Measurements from ENCODE around the gene GFOD1.

The GFOD1 gene, protein sequence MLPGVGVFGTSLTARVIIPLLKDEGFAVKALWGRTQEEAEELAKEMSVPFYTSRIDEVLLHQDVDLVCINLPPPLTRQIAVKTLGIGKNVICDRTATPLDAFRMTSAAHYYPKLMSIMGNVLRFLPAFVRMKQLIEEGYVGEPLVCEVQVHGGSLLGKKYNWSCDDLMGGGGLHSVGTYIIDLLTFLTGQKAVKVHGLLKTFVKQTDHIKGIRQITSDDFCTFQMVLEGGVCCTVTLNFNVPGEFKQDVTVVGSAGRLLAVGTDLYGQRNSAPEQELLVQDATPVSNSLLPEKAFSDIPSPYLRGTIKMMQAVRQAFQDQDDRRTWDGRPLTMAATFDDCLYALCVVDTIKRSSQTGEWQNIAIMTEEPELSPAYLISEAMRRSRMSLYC

DNA sequence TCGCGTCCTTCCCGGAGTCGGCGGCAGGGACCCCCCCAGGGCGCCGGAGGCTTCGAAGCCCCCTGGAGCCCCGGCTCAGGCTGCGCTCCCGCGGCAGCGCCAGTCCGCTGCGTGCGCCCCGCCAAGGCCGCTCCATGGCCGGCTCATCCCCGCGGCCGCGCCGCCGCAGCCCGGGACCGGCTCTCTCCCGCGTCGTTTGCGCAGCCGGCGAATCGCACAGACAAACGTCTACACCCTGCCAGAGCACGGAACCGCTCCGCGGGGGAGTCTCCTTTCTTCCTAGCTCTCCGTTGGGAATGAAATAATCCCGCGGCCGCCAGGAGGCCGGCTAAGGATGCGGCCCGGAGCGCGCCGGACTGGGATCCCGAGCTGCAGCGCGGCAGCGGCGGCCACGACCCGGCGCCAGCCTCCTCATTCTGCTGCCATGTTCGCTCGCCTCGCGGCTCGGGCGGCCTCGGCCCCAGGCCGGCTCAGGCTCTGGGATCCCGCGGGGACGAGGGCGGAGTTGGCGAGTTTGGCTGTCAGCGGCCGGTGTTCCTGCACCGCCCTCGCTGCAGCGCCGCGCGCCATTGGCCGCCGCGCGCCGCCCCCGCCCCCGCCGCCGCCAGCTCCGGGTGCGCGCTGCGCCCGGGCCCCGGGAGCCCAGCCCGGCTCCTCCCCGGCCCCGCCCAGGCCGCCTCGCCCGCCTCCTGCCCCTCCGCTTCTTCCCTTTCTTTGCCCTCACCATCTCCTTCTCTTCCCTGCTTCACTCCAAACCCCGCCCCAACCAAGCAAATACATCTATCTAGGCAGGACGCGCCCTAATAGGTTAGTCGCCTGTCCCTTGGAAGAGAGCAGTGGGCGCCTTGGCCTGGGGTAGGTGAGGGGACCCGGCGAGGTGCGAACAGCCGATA, at the start of gene GFOD1:
Gene GFOD1 (minus strand): TSS at position 479 of the 893 bp plus-strand sequence. CDS start 710 bp downstream, outside the sequence.
- DNase-seq = peak; percentile 88 to 91

DNA sequence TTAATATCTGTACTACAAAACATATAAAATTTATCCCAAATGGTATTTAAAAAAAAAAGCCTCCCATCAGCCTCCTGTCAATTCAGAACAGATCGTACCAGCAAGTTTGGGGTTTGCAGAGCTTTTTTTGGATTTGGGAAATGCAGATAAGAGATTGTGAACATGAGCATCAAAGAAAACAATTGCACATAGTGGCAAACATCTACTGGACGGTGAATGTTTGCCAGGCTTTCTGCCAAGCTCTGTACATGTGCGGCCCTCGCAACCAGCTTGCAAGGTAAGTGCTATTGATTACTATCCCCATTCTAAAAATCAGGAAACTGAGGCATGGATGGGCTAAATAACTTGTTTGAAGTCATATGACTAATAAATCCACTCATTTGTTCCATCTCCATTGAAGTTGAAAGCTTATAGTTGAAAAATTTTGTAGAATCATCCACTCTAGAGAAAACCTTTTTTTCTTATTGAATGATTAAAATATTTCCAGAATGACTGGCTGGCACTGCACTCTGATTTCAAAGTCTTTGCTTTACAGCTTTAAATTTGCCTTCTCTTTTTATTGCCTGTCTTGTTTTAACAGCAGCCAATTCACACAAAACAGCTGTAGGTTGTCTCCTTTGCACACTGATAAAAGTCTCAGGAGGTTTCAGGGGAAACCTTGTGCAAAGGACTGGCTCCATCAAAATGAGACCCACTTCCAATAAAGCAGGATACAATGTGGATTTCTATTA, 49.6 kb upstream of the GFOD1 start:
- no peak for DNase-seq

DNA sequence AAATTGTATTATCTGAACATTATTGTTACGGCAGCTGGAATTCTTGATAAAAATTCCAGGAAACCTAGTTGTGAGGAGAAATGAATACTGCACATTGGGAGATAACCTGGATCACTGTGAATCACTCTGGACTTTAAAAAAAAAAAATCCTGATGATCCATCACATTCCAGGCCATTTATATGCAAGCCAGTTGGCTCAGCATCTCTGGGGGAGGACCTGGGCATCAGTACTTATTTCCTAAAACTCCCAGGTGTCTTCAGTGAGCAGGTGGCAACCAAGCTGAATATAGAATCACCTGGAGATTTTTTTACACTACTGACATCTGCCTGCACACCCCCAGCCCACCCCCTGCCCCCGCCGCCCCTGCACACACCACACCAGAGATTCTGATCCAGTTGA, 47.9 kb upstream of the GFOD1 start:
- no peak for DNase-seq

DNA sequence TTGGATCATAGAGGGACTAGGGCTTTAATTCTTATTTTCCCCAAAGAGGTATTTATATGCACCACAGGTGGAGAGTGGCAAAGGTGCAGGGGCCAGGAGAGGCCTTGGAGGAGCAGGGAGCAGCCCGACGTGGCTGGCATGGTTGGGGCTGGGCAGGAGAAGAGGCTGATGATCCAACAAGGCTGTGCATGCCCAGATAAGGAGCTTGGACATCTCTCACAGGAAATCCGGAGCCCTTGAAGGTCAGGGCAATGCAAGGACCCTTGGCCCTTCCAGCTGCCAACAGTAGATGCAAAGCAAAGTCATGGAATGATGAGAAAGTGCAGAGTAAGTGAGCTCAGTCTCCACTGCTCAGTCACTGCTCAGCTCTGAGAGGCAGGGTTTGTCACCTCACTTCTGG, 47.1 kb upstream of the GFOD1 start:
- DNase-seq = no peak

DNA sequence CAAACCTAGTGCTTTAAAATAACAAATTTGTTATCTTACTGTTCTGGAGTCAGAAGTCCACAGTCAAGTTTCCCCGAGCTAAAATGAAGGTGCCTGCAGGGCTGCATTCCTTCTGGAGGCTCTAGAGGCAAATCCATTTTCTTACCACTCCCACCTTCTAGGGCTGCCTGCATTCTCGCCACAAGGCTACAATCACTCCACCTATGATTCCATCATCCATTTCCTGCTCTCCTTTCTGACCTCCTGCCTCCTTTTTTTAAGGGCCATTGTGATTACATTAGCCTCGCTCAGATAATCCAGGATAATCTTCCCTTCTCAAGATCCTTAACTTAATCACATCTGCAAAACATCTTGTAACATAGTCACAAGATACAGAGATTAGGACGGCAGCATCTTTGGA, 44.6 kb upstream of the GFOD1 start:
- DNase-seq = no peak

DNA sequence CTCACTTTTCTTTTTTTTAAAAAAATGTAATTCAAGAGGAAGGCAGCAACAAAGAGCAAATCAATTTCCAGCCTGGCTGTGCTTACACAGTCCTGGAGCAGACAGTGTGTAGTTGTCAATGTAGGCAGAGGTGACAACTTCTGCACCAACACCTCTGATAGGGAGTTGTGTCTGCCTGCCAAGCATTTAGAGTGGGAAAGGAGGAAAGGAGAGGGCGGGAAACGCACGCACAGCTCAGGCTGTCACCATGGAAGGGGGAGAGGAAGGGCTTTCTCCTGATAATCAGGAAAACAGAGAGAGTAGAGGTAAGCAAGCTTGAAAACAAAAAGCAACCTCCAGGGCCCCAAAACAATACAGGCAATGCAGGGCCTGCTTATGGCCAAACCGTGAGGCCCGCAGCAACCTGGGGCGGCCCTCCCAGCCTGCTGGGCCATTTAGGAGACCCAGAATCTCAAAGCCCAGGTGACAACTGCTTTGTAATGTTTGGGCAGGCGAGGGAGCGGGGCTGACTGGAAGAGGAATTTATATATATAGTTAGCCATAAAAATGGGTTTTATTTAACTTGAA, 41.5 kb upstream of the GFOD1 start:
- peak in 1 of 2 experiments; percentile 21 for DNase-seq

DNA sequence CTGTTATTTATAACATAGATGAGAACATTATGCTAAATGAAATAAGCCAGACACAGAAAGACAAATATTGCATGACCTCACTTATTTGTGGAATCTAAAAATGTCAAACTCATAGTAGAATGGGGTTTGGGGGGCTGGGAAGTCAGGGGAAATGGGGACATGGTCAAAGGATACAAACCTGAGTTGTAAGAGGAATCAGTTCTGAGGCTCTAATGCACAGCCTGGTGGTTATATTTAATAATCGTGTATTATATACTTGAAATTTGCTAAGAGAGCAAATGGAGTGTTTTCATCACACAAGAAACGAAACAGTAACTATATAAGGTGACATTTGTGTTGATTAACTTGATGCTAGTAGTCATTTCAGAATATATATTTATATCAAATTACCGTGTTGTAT, 40.8 kb upstream of the GFOD1 start:
- DNase-seq = peak; percentile 4 to 12

DNA sequence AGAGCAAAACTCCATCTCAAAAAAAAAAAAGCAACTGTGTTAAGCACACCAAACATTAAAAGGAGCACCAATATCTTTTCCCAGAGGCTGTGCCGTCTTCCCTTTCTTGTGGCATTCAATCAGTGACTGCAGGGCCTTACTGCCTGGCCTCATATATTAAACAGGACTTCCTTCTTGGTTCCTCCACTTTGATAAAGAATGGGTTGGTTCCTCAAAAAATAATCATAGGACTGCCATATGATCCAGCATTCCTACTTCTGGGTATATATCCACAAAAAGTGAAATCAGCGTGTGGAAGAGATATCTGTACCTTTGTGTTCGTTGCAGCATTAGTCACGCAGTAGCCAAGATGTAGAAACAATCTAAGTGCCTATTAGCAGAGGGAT, 40.3 kb upstream of the GFOD1 start:
- DNase-seq = no peak

DNA sequence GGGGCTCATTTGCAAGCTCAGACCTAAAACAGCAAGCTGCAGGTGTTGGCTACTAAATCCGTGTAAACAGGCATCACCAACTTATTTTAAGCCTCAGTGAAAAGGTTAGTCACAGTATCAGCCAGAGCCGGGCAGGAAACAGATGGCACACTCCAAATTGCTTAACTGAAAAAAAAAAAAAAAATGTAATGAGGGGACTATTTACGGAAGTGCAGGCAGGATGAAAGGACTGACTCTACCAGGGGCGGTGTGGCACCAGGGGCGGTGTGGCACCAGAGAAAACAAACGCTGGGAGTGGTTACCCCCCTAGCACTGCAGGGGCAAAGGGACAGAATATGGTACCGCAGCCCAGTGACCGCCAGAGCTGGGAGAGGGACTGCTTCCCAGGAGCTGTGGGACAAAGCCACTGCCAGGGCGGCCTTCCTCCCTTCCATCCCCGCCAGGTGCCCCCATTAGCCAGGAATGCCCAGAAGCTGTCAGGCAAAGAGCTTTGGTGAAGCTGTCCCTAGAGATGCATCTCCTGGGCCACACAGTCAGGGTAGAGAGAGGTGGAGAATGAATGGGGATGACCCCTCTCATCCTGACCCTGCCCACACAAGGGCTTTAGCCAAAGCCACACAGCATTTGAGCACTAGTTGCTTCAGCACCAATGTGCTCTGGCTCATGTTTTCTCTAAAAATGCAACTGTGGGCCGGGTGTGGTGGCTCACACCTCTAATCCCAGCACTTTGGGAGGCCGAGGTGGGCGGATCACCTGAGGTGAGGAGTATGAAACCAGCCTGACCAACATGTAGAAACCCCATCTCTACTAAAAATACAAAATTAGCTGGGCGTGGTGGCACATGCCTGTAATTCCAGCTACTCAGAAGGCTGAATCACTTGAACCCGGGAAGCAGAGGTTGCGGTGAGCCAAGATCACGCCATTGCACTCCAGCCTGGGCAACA, 39.6 kb upstream of the GFOD1 start:
- peak; percentile 83 to 93 for DNase-seq

DNA sequence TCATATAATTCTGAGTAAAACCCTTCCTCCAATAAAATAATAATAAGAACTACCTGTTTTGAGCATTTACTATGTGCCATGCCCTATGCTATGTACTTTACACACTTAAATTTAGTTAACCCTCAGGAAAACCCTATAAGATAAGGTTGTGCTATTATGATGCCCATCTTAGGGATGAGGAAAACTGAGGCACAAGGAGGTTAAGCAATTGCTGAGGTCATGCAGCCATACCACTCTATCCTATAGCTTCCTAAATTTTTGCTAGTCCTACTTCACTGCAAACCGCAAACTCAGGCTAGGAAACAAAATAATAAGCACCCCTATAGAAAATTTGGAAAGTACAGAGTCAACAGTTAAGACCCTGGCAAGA, 38.9 kb upstream of the GFOD1 start:
- DNase-seq = no peak

DNA sequence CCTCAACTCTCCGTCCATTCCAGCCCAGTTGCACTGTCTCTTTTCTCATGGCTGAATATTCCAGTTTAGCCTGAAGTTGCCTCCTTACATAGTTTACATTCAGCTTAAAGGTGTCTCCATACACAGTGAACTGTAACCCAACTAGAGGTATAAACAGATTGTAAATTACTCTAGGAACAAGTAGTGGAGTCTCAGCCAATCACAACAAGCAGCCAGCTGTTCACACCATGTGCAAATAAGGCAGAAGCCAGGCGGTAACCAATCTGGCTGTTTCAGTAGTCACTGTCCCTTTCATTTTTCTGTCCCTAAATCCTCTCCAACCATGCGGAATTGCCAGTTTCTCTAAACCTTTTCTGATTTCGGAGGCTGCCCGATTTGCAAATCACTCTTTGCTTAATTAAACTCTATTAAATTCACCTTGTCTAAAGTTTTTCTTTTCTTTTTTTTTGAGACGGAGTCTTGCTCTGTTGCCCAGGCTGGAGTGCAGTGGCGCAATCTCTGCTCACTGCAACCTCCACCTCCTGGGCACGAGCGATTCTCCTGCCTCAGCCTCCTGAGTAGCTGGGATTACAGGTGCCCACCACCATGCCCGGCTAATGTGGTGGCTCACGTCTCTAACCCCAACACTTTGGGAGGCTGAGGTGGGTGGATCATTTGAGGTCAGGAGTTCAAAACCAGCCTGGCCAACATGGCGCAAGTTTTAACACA, 37.6 kb upstream of the GFOD1 start:
- peak in 1 of 2 experiments; percentile 45 for DNase-seq

DNA sequence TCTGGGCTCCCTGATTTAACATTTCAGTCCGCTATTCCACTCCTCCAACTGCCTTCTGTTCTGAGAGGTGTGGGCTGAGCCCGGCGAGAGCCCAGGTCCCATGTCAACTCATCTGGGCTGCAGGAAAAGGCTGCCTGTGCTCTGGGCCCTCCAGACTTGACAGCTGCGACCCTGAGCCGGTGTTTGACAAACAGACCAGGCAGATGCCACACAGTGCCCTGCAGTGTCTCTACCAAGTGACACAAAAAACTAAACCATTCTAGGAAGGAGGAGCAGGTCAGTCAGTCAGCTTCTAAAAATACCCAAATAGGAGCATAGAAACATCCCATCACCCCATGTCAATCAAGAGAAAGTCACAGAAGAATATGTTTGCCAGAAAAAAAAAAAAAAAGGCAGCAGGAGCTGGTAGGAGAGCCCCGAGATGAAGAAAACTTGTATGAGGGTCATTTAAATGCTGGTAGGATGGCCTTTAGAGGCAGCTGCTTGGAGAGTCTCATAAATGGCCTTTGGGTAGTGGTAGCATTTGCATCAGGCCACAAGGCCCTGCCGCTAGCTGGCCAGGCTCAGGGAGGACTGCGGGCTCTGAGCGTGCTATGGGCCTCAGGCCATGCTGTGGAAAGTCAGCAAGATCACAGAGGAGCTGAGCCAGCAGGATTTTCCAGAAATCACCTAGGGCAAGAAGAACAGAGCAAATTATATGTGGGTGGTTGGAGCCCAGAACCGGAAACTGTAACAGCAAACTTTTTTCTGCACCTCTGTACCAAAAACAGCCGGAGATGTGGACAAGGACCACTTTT, 36.6 kb upstream of the GFOD1 start:
- no peak for DNase-seq

DNA sequence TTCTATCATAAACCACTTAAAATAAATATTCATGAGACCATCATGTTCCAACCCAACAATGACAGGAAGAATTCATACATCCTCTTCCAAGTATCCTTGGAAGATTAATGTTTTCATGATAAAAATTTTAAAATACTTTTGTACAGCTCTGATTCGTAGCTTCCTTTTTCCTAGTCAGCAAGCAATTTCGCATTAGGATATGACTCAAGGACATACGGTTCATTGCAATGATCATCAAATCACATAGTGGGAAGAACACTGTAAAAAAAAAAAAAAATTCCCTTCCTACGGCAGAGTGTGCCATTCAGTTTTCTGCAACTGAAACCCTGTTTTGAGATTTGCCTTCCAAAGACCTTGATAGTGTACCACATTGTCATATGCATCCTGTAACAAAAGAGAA, 35.3 kb upstream of the GFOD1 start:
- DNase-seq = no peak

DNA sequence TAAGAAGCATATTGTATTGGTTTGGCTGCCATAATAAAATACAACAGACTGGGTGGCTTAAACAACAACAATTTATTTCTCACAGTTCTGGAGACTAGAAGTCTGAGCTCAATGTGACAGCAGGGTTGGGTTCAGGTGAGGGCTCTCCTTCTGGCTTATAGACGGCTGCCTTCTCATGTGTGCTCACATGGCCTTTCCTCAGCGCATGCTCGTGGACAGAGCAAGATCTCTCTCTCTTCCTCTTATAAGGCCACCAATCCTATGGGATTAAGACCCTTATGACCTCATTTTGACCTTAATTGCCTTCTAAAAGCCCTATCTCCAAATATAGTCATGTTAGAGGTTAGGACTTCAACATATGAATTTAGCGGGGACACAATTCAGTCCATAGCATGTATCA, 32.4 kb upstream of the GFOD1 start:
- DNase-seq = no peak

DNA sequence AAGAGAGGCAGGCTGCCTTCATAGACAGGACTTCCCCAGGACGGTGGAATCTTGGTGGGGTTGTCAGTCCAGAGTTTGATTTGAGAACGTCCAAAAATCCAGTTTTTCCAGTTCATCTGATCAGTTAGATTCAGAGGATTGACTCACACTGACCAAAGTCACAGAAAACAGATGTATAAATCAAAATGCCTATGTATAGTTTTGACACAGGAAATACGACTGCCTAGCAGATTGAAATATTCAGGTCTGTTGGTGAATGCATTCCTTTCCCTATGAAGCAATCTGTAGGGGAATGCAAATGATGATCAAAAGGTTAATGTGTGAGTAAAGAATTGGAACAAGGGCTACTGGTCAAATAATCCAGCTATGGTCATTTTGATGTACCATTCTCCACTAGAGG, 29.7 kb upstream of the GFOD1 start:
- no peak for DNase-seq

DNA sequence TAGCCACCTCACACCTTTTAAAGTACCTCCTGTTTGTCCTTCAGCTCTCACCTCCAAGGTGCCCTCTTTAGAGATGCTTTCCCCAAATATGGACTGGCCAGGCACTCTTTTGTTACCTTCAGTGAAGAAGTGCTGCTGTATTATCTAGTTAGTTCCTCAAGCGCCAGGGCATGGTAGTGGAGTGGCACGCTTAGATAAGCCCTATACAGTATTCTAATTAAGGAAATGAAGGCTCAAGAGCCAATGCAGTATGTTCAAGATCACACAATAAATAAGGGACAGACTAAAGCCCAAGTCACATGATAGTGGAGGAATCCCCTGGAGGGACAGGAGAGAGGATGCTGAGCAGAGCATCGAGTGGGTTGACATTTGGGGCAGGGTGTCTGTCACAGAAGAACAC, 28.5 kb upstream of the GFOD1 start:
- no peak for DNase-seq

DNA sequence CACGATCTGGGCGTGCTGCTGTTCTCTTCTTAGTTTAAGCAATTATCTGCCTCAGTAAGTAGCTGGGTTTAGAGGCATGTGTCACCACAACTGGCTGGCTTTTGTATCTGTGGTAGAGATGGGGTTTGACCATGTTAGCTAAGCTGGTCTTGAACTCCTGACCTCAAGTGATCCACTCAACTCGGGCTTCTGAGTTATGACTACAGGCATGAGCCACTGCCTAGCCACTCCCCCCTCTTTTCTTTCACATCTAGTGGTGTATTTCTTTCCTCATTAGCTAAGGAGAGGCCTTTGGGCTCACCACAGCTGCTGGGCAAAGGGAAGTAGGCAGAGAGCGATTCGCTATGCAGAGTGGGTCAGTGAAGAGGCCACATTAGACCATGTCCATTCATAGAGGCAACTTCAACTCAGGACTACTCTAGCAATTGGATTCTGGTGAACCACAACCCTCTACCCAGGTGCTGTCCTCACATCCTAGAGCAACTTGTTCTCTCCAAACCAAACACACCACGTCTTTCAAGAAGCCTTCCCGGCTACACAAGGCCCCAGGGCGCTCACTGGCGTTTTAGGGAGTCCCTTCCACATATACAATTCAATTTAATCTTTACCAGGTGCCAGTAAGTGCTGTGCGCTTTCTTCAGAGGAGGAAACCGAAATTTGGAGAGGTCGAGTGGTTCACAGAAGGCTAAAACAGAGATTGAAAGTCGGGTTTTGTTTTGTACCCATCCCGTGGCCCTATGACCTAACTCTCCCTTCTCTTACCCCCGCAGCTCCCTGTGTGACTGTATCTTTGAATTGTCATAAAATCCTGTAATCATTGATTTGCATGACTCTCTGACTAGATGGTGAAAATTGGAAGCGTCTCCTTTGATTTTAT, 26.5 kb upstream of the GFOD1 start:
- no peak for DNase-seq

DNA sequence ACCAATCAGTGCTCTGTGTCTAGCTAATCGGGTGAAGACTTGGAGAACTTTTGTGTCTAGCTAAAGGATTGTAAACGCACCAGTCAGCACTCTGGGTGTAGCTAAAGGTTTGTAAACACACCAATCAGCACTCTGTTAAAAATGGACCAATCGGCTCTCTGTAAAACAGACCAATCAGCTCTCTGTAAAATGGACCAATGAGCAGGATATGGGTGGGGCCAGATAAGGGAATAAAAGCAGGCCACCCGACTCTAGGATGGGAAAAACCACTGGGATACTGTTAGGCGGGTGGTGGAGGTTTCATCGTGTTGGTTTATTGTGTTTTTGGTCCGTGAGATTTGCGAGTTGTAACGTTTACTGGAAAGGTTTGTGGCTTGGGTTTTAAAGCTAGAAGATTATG, 25.5 kb upstream of the GFOD1 start:
- no peak for DNase-seq
